SK-N-SH (cell line): ENCODE results near the gene NOTCH1. TPM values are rescaled to one million over a fixed set of nuclear protein-coding genes. Genes with fewer than 3 reads are reported as not detected.

ENCODE experiments used
- CTCF ChIA-PET: fragments of 300-600, 350-600 bp; formaldehyde crosslinking; extraction: SDS; loops from one replicate; lab custom pipeline; 2021; lab: Yijun Ruan, JAX
- POLR2A ChIA-PET: fragments of 350-600 bp; sonication (Branson Sonifier 250); formaldehyde crosslinking; extraction: SDS; loops from one replicate; lab custom pipeline; 2020; ENCODE audit warnings: antibody characterized with exemption, inconsistent platforms; lab: Yijun Ruan, JAX
- DNase-seq: peaks from one replicate; pipeline ENCODE4 v3.0.0; 2012
- H2AFZ ChIP-seq: fragments of 200-600 bp; sonication (generic); 2 replicates; pipeline ENCODE4 v1.8.1; 2016; ENCODE audit warnings: antibody characterized with exemption, mild to moderate bottlenecking, low read depth
- H3F3A ChIP-seq: fragments of 200-600 bp; sonication (generic); replicated peaks from 2 replicates; pipeline ENCODE3; 2016; ENCODE audit warnings: antibody characterized with exemption, mild to moderate bottlenecking; ENCODE audit not compliant: insufficient read depth
- H3K27ac ChIP-seq, 2 experiments: fragments of 200-500 bp in 1 of 2; fragments of 200-600 bp in 1 of 2; sonication (Bioruptor generic) in 1 of 2; sonication (generic), shearing (Covaris generic) in 1 of 2; 2 replicates each; pipeline versions ENCODE4 v1.5.1 to v1.6.1; 2014 to 2016; ENCODE audit warnings: low read depth in 2 of 2, inconsistent platforms in 1 of 2, low read length in 1 of 2, mild to moderate bottlenecking in 1 of 2, mixed read lengths in 1 of 2
- H3K27me3 ChIP-seq: fragments of 200-600 bp; sonication (generic), shearing (Covaris generic); 2 replicates; pipeline ENCODE4 v1.6.1; 2016; ENCODE audit warnings: mixed run types; ENCODE audit not compliant: insufficient read depth
- H3K36me3 ChIP-seq, 2 experiments: fragments of 200-500 bp in 1 of 2; fragments of 200-600 bp in 1 of 2; sonication (Bioruptor generic) in 1 of 2; sonication (generic) in 1 of 2; replicated peaks in 1 of 2; 2 replicates each; pipeline versions ENCODE3 to v1.5.1; 2014 to 2016; ENCODE audit warnings: low read length in 1 of 2, mild to moderate bottlenecking in 1 of 2; ENCODE audit not compliant: insufficient read depth in 2 of 2, control insufficient read depth in 1 of 2
- H3K4me1 ChIP-seq, 2 experiments: fragments of 200-500 bp in 1 of 2; fragments of 200-600 bp in 1 of 2; sonication (Bioruptor generic) in 1 of 2; sonication (generic), shearing (Covaris generic) in 1 of 2; 2 replicates each; pipeline versions ENCODE4 v1.5.1 to v1.6.1; 2014 to 2016; ENCODE audit warnings: low read depth in 1 of 2, low read length in 1 of 2, mixed run types in 1 of 2; ENCODE audit not compliant: insufficient read depth in 2 of 2, control insufficient read depth in 1 of 2
- H3K4me2 ChIP-seq: fragments of 200-600 bp; sonication (generic), shearing (Covaris generic); 2 replicates; pipeline ENCODE4 v1.6.1; 2017; ENCODE audit warnings: mixed run types
- H3K4me3 ChIP-seq, 2 experiments: fragments of 200-500 bp in 1 of 2; fragments of 200-600 bp in 1 of 2; sonication (Bioruptor generic) in 1 of 2; sonication (generic), shearing (Covaris generic) in 1 of 2; 2 replicates each; pipeline versions ENCODE4 v1.5.1 to v1.8.1; 2014 to 2016; ENCODE audit warnings: low read depth in 2 of 2, inconsistent platforms in 1 of 2, low read length in 1 of 2, mild to moderate bottlenecking in 1 of 2, mixed read lengths in 1 of 2, moderate library complexity in 1 of 2
- H3K79me2 ChIP-seq: fragments of 200-600 bp; sonication (generic); 2 replicates; pipeline ENCODE4 v1.8.1; 2017; ENCODE audit warnings: mild to moderate bottlenecking; ENCODE audit not compliant: insufficient read depth
- H3K9ac ChIP-seq: fragments of 200-600 bp; sonication (generic); 2 replicates; pipeline ENCODE4 v1.6.1; 2017; ENCODE audit warnings: mixed run types
- H3K9me2 ChIP-seq: fragments of 200-600 bp; sonication (generic); 2 replicates; pipeline ENCODE4 v1.6.1; 2017; ENCODE audit warnings: mixed run types
- H3K9me3 ChIP-seq: fragments of 200-600 bp; sonication (generic); 2 replicates; pipeline ENCODE4 v1.6.1; 2017; ENCODE audit warnings: mixed run types, mild to moderate bottlenecking, moderate library complexity
- H4K20me1 ChIP-seq: fragments of 200-600 bp; sonication (generic); 2 replicates; pipeline ENCODE4 v1.6.1; 2017; ENCODE audit warnings: mild to moderate bottlenecking, mixed run types; ENCODE audit not compliant: insufficient read depth
- EP300 ChIP-seq, 2 experiments: IDR thresholded peaks; 2 replicates each; pipeline versions ENCODE4 v1.4.0 to v1.6.1; 2012; ENCODE audit warnings: borderline replicate concordance in 1 of 2, low read depth in 1 of 2, low read length in 1 of 2
- FOSL2 ChIP-seq: IDR thresholded peaks from 2 replicates; pipeline ENCODE4 v1.4.0; 2012; ENCODE audit warnings: low read depth, mild to moderate bottlenecking, moderate library complexity, borderline replicate concordance
- FOXJ3 ChIP-seq: sonication (generic); formaldehyde crosslinking; IDR thresholded peaks from 2 replicates; pipeline ENCODE4 v1.5.1; 2020; ENCODE audit warnings: mild to moderate bottlenecking, missing genetic modification reagents
- FOXM1 ChIP-seq: IDR thresholded peaks from 2 replicates; pipeline ENCODE4 v1.4.0; 2012; ENCODE audit warnings: low read depth, mild to moderate bottlenecking
- GABPA ChIP-seq: IDR thresholded peaks from 2 replicates; pipeline ENCODE4 v1.4.0; 2012; ENCODE audit warnings: low read depth, mild to moderate bottlenecking
- JUND ChIP-seq: IDR thresholded peaks from 2 replicates; pipeline ENCODE4 v1.4.0; 2012
- MEF2A ChIP-seq: IDR thresholded peaks from 2 replicates; pipeline ENCODE4 v1.4.0; 2012; ENCODE audit warnings: low read depth, borderline replicate concordance
- MXI1 ChIP-seq: IDR thresholded peaks from 2 replicates; pipeline ENCODE4 v1.6.1; 2012; ENCODE audit warnings: mild to moderate bottlenecking, low read depth, low read length, improper control_type of control experiment
- NRF1 ChIP-seq: IDR thresholded peaks from 2 replicates; pipeline ENCODE4 v1.6.1; 2012; ENCODE audit warnings: low read depth, mild to moderate bottlenecking, low read length
- POLR2AphosphoS5 ChIP-seq: IDR thresholded peaks from 2 replicates; pipeline ENCODE4 v1.6.1; 2012; ENCODE audit warnings: low read depth, low read length
- REST ChIP-seq: IDR thresholded peaks from 2 replicates; pipeline ENCODE4 v1.6.1; 2012; ENCODE audit warnings: mild to moderate bottlenecking, low read depth, low read length, moderate library complexity
- RXRA ChIP-seq: IDR thresholded peaks from 2 replicates; pipeline ENCODE4 v1.4.0; 2012; ENCODE audit warnings: low read depth, mild to moderate bottlenecking, borderline replicate concordance
- SMC3 ChIP-seq: IDR thresholded peaks from 2 replicates; pipeline ENCODE4 v1.6.1; 2012; ENCODE audit warnings: low read depth, low read length, improper control_type of control experiment
- TCF12 ChIP-seq: IDR thresholded peaks from 2 replicates; pipeline ENCODE4 v1.4.0; 2012
- TEAD4 ChIP-seq: IDR thresholded peaks from 2 replicates; pipeline ENCODE4 v1.4.0; 2012; ENCODE audit warnings: mild to moderate bottlenecking, borderline replicate concordance; ENCODE audit not compliant: insufficient read depth
- WGBS: methylation state at CpG from one replicate; pipeline ENCODE4 v1.1.6; 2017; ENCODE audit warnings: low lambda C conversion rate; 5-methylcytosine and 5-hydroxymethylcytosine counted together
- polyA plus RNA-seq, 3 experiments: library from polyadenylated mRNA; depleted of rRNA; stranded (reverse); fragments of >200 nt; gene quantifications; 2 replicates each; pipeline ENCODE4 v1.2.3, GENCODE V29; 2012
- TF ChIP-seq, protein P1 (sequence below): IDR thresholded peaks from 2 replicates; pipeline ENCODE4; 2012
- TF ChIP-seq, protein P2 (sequence below): IDR thresholded peaks from 2 replicates; pipeline ENCODE4 v1.4.0; 2012; ENCODE audit warnings: low read depth, borderline replicate concordance
- TF ChIP-seq, protein P3 (sequence below): IDR thresholded peaks from 2 replicates; pipeline ENCODE4 v1.4.0; 2012; ENCODE audit warnings: low read depth, borderline replicate concordance
- TF ChIP-seq, protein P4 (sequence below): fragments of 150-350 bp; IDR thresholded peaks from 2 replicates; pipeline ENCODE4 v1.6.1; 2017; ENCODE audit warnings: antibody characterized with exemption, low read length, low read depth, borderline replicate concordance

The NOTCH1 gene
- polyA plus RNA-seq, 1 of the 3 experiments (the other 2 are of a cell fraction): 6.6 TPM

DNA sequence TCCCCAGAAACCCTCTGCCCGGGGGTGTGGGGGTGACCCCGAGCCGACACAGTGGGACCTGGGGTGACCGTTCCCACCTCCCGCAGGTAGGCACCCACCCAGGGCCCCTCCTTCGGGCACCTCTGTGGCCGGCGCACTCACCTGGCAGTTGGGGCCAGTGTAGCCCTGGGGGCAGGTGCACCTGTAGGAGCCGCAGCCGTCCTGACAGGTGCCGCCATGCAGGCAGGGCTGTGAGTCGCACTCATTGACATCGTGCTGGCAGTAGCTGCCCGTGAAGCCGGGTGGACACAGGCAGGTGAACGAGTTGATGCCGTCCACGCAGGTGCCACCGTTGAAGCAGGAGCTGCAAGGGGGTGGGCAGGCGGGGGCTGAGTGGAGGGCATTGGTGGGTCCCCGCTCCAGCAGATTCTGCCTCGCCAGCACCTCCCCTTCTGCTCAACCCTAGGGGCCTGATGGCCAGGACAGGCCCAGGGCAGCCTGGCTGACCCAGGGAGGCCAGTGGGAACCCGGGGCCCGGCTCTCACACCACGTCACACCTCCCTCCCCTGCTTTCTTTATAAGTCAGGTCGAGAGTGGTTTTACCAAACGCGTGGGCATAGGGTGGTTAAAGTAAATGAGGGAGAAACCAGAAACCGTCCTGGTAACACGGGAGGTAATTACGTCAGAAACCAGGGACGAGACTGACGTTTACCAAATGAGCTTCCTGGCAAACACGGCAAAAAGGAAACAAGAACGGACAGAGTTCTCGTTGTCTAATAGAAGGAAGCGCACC is 36.9 kb downstream of the NOTCH1 start:
- DNase-seq: no peak
- H3K36me3 ChIP-seq: peaks cover 6 to 74% of the 10 kb centered on the region in 2 experiments
- H3K9me2 ChIP-seq: no peaks in the 10 kb centered on the region
- no peaks in the 10 kb centered on the region for H3F3A ChIP-seq
- WGBS: 91% methylated on average over 28 of the region's 37 CpGs
- H3K9me3 ChIP-seq: no peaks in the 10 kb centered on the region
- no peak overlapping the region for H3K4me3 ChIP-seq
- no peak overlapping the region for H3K9ac ChIP-seq
- H4K20me1 ChIP-seq: no peaks in the 10 kb centered on the region
- ChIA-PET CTCF (interaction anchor here (1.8 to 2.0 kb wide), 2 partner anchors 21 to 24 kb away, joined by 5 to 9 read pairs; no protein-coding TSS in a partner anchor), POLR2A (no interaction called here)
- H2AFZ ChIP-seq: no peak overlapping the region
- no peak overlapping the region for H3K4me2 ChIP-seq
- H3K4me1 ChIP-seq: peaks cover 0 to 5% of the 10 kb centered on the region in 2 experiments; a peak in 1 of 4 replicates
- no peaks in the 10 kb centered on the region for H3K79me2 ChIP-seq
- no peaks in the 10 kb centered on the region for H3K27me3 ChIP-seq
- TF ChIP-seq FOSL2 (no peak), FOXJ3 (no peak), MEF2A (no peak), POLR2AphosphoS5 (no peak), GABPA (no peak), FOXM1 (no peak), TCF12 (no peak), JUND (no peak), EP300 (IDR thresholded peaks at IDR 0.05; ENCODE audit: borderline replicate concordance in 1 of 2, low read depth in 1 of 2, low read length in 1 of 2) (no peak), MXI1 (no peak), TEAD4 (no peak), SMC3 (no peak), REST (no peak), RXRA (no peak), NRF1 (no peak)
- TF ChIP-seq, protein P1, sequence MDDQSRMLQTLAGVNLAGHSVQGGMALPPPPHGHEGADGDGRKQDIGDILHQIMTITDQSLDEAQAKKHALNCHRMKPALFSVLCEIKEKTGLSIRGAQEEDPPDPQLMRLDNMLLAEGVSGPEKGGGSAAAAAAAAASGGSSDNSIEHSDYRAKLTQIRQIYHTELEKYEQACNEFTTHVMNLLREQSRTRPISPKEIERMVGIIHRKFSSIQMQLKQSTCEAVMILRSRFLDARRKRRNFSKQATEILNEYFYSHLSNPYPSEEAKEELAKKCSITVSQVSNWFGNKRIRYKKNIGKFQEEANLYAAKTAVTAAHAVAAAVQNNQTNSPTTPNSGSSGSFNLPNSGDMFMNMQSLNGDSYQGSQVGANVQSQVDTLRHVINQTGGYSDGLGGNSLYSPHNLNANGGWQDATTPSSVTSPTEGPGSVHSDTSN: no peak
- TF ChIP-seq, protein P2, sequence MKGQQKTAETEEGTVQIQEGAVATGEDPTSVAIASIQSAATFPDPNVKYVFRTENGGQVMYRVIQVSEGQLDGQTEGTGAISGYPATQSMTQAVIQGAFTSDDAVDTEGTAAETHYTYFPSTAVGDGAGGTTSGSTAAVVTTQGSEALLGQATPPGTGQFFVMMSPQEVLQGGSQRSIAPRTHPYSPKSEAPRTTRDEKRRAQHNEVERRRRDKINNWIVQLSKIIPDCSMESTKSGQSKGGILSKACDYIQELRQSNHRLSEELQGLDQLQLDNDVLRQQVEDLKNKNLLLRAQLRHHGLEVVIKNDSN: no peak
- TF ChIP-seq, protein P3, sequence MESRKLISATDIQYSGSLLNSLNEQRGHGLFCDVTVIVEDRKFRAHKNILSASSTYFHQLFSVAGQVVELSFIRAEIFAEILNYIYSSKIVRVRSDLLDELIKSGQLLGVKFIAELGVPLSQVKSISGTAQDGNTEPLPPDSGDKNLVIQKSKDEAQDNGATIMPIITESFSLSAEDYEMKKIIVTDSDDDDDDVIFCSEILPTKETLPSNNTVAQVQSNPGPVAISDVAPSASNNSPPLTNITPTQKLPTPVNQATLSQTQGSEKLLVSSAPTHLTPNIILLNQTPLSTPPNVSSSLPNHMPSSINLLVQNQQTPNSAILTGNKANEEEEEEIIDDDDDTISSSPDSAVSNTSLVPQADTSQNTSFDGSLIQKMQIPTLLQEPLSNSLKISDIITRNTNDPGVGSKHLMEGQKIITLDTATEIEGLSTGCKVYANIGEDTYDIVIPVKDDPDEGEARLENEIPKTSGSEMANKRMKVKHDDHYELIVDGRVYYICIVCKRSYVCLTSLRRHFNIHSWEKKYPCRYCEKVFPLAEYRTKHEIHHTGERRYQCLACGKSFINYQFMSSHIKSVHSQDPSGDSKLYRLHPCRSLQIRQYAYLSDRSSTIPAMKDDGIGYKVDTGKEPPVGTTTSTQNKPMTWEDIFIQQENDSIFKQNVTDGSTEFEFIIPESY: no peak
- TF ChIP-seq, protein P4, sequence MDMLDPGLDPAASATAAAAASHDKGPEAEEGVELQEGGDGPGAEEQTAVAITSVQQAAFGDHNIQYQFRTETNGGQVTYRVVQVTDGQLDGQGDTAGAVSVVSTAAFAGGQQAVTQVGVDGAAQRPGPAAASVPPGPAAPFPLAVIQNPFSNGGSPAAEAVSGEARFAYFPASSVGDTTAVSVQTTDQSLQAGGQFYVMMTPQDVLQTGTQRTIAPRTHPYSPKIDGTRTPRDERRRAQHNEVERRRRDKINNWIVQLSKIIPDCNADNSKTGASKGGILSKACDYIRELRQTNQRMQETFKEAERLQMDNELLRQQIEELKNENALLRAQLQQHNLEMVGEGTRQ: no peak
- H3K27ac ChIP-seq: no peak overlapping the region
